GM23248 (cell line): ENCODE data around the gene ZNF691.

Experiments
- EZH2 ChIP-seq: fragments of 200-600 bp; sonication (generic); IDR thresholded peaks from 2 replicates; pipeline ENCODE4 v1.6.1; 2018; ENCODE audit warnings: antibody characterized with exemption, mild to moderate bottlenecking; ENCODE audit not compliant: insufficient read depth, poor library complexity, severe bottlenecking
- EZH2phosphoT487 ChIP-seq: fragments of 200-600 bp; sonication (generic); IDR thresholded peaks from 2 replicates; pipeline ENCODE4 v1.6.1; 2018; ENCODE audit warnings: antibody characterized with exemption, moderate library complexity, mild to moderate bottlenecking, low read depth; ENCODE audit not compliant: insufficient read depth

- TF ChIP-seq EZH2 (no peak), EZH2phosphoT487 (no peak)
These were observed 6.2 kb downstream of the ZNF691 start for GRCh38 chr1:42852608-42852980.
